Neural progenitor cell (in vitro differentiated cells): ENCODE results near the gene FER1L5. TPM values are rescaled to one million over a fixed set of nuclear protein-coding genes. Genes with fewer than 3 reads are reported as not detected.

ENCODE experiments used
- DNase-seq: peaks from one replicate; pipeline ENCODE4 v3.0.0-alpha.2; 2016; ENCODE audit warnings: low spot score
- H2AFZ ChIP-seq: fragments of 200-600 bp; sonication (generic); replicated peaks from 2 replicates; pipeline ENCODE4 v1.6.1; 2016; ENCODE audit warnings: antibody characterized with exemption
- H3F3A ChIP-seq: fragments of 200-600 bp; sonication (generic); 2 replicates; pipeline ENCODE4 v1.6.1; 2016; ENCODE audit warnings: antibody characterized with exemption, low read depth
- H3K27ac ChIP-seq: fragments of 200-600 bp; sonication (generic); 2 replicates; pipeline ENCODE4 v1.5.1; 2016; ENCODE audit warnings: mild to moderate bottlenecking
- H3K27me3 ChIP-seq: fragments of 200-600 bp; sonication (generic); 2 replicates; pipeline ENCODE4 v1.6.1; 2016; ENCODE audit warnings: mild to moderate bottlenecking, moderate library complexity
- H3K36me3 ChIP-seq: fragments of 200-600 bp; sonication (generic); 2 replicates; pipeline ENCODE4 v1.5.1; 2016
- H3K4me1 ChIP-seq: fragments of 200-600 bp; sonication (generic); 2 replicates; pipeline ENCODE4 v1.6.1; 2016; ENCODE audit warnings: mixed run types
- H3K4me2 ChIP-seq: fragments of 200-600 bp; sonication (generic); 2 replicates; pipeline ENCODE4 v1.6.1; 2016
- H3K4me3 ChIP-seq: fragments of 200-600 bp; sonication (generic); 2 replicates; pipeline ENCODE4 v1.5.1; 2016
- H3K79me2 ChIP-seq: fragments of 200-600 bp; sonication (generic); 2 replicates; pipeline ENCODE4 v1.6.1; 2016; ENCODE audit warnings: low read depth
- H3K9ac ChIP-seq: fragments of 200-600 bp; sonication (generic); 2 replicates; pipeline ENCODE4 v1.6.1; 2016
- H3K9me3 ChIP-seq: fragments of 200-600 bp; sonication (generic); 2 replicates; pipeline ENCODE4 v1.5.1; 2016; ENCODE audit warnings: low read depth
- H4K20me1 ChIP-seq: fragments of 200-600 bp; sonication (generic); 2 replicates; pipeline ENCODE4 v1.6.1; 2016; ENCODE audit warnings: low read depth
- H3K27ac Mint-ChIP-seq: 3 replicates; pipeline ENCODE4 v1.8.0; 2021; ENCODE audit warnings: mixed read lengths
- H3K27me3 Mint-ChIP-seq: 2 replicates; pipeline ENCODE4 v1.8.0; 2022; ENCODE audit warnings: low read depth, mild to moderate bottlenecking, inconsistent platforms, moderate library complexity, mixed read lengths; ENCODE audit not compliant: insufficient read depth
- H3K36me3 Mint-ChIP-seq: 3 replicates; pipeline ENCODE4 v1.8.0; 2021; ENCODE audit warnings: mixed read lengths
- H3K4me1 Mint-ChIP-seq: 3 replicates; pipeline ENCODE4 v1.8.0; 2021; ENCODE audit warnings: mixed read lengths
- H3K4me3 Mint-ChIP-seq: 3 replicates; pipeline ENCODE4 v1.8.0; 2021; ENCODE audit warnings: mild to moderate bottlenecking, moderate library complexity, mixed read lengths
- H3K9me3 Mint-ChIP-seq: 3 replicates; pipeline ENCODE4 v1.8.0; 2020; ENCODE audit warnings: mixed read lengths
- CTCF ChIP-seq: fragments of 200-600 bp; sonication (generic); IDR thresholded peaks from 2 replicates; pipeline ENCODE4 v1.5.1; 2017; ENCODE audit warnings: antibody characterized with exemption, mild to moderate bottlenecking
- EZH2 ChIP-seq: fragments of 200-600 bp; sonication (generic); IDR thresholded peaks from 2 replicates; pipeline ENCODE4 v1.6.1; 2017; ENCODE audit warnings: antibody characterized with exemption, mild to moderate bottlenecking, moderate library complexity
- EZH2phosphoT487 ChIP-seq: fragments of 200-600 bp; sonication (generic); IDR thresholded peaks from 2 replicates; pipeline ENCODE4 v1.6.1; 2017; ENCODE audit warnings: antibody characterized with exemption
- total RNA-seq: library from RNA; depleted of rRNA; stranded (reverse); fragments of >200 nt; gene quantifications from 2 replicates; pipeline ENCODE4 v1.2.3, GENCODE V29; 2015; ENCODE audit warnings: low replicate concordance

The FER1L5 gene
- total RNA-seq, 1 donor from 2014 or later: 1.7 TPM

GRCh38 chr2:96679848-96680247 is 37.3 kb downstream of the FER1L5 start:
- Histone ChIP-seq H3K27ac (no peak overlapping the region), H3K4me2 (no peak overlapping the region), H3K27me3 (no peaks in the 10 kb centered on the region), H3K4me3 (no peak overlapping the region), H3K9me3 (no peaks in the 10 kb centered on the region), H4K20me1 (no peaks in the 10 kb centered on the region), H3K79me2 (no peaks in the 10 kb centered on the region), H3F3A (peaks cover 7% of the 10 kb centered on the region), H3K9ac (no peak overlapping the region), H2AFZ (peak overlapping the region; percentile 23), H3K36me3 (no peaks in the 10 kb centered on the region), H3K4me1 (peaks cover 4% of the 10 kb centered on the region)
- Mint-ChIP-seq H3K4me1 (peaks cover 17% of the 10 kb centered on the region), H3K36me3 (no peaks in the 10 kb centered on the region), H3K27me3 (peaks cover 7% of the 10 kb centered on the region), H3K9me3 (no peaks in the 10 kb centered on the region), H3K4me3 (no peak overlapping the region), H3K27ac (no peak overlapping the region)
- no peak for DNase-seq
- TF ChIP-seq EZH2 (no peak), EZH2phosphoT487 (no peak), CTCF (no peak)

GRCh38 chr2:96680561-96681141 is 38.1 kb downstream of the FER1L5 start:
- peaks cover 6% of the 10 kb centered on the region for H3K4me1 ChIP-seq
- no peak overlapping the region for H3K9ac ChIP-seq
- peaks cover 7% of the 10 kb centered on the region for H3K27me3 Mint-ChIP-seq
- H2AFZ ChIP-seq: no peak overlapping the region
- H3K79me2 ChIP-seq: no peaks in the 10 kb centered on the region
- TF ChIP-seq EZH2phosphoT487: no peak
- TF ChIP-seq CTCF: no peak
- DNase-seq: no peak
- peaks cover 17% of the 10 kb centered on the region for H3K4me1 Mint-ChIP-seq
- H3K27ac Mint-ChIP-seq: no peak overlapping the region
- no peak overlapping the region for H3K4me3 ChIP-seq
- no peaks in the 10 kb centered on the region for H4K20me1 ChIP-seq
- no peaks in the 10 kb centered on the region for H3K9me3 ChIP-seq
- H3K4me3 Mint-ChIP-seq: no peak overlapping the region
- no peaks in the 10 kb centered on the region for H3K9me3 Mint-ChIP-seq
- H3K27me3 ChIP-seq: no peaks in the 10 kb centered on the region
- H3K36me3 Mint-ChIP-seq: no peaks in the 10 kb centered on the region
- H3K27ac ChIP-seq: no peak overlapping the region
- no peak overlapping the region for H3K4me2 ChIP-seq
- peaks cover 7% of the 10 kb centered on the region for H3F3A ChIP-seq
- no peaks in the 10 kb centered on the region for H3K36me3 ChIP-seq

- H3K36me3 ChIP-seq: no peaks in the 10 kb centered on the region
- no peaks in the 10 kb centered on the region for H4K20me1 ChIP-seq
- peaks cover 9% of the 10 kb centered on the region for H3K4me1 ChIP-seq
- H3K27me3 ChIP-seq: no peaks in the 10 kb centered on the region
- Mint-ChIP-seq H3K27me3 (peaks cover 7% of the 10 kb centered on the region), H3K9me3 (no peaks in the 10 kb centered on the region), H3K4me1 (peaks cover 17% of the 10 kb centered on the region), H3K4me3 (no peak overlapping the region), H3K36me3 (no peaks in the 10 kb centered on the region), H3K27ac (no peak overlapping the region)
- no peak overlapping the region for H3K4me3 ChIP-seq
- no peak overlapping the region for H3K27ac ChIP-seq
- H3K9ac ChIP-seq: no peak overlapping the region
- H3K9me3 ChIP-seq: no peaks in the 10 kb centered on the region
- no peak overlapping the region for H3K4me2 ChIP-seq
- no peak for DNase-seq
- no peak for TF ChIP-seq CTCF
- TF ChIP-seq EZH2: no peak
- no peak for TF ChIP-seq EZH2phosphoT487
- no peak overlapping the region for H2AFZ ChIP-seq
- no peaks in the 10 kb centered on the region for H3K79me2 ChIP-seq
- peaks cover 7% of the 10 kb centered on the region for H3F3A ChIP-seq
Observed at GRCh38 chr2:96681540-96681939, 39.0 kb downstream of the FER1L5 start.
